Retina (tissue), 1 donor: ENCODE results near the gene TLCD3B.
"Not testable (repeated sequence)": the region's sequence is repeated elsewhere in the genome, so short reads cannot be mapped to it uniquely, and the experiment has no call there.

Experiments used
- DNase-seq: peaks from one replicate; pipeline ENCODE4 v3.0.0-alpha.2; 2016

Gene TLCD3B

DNA sequence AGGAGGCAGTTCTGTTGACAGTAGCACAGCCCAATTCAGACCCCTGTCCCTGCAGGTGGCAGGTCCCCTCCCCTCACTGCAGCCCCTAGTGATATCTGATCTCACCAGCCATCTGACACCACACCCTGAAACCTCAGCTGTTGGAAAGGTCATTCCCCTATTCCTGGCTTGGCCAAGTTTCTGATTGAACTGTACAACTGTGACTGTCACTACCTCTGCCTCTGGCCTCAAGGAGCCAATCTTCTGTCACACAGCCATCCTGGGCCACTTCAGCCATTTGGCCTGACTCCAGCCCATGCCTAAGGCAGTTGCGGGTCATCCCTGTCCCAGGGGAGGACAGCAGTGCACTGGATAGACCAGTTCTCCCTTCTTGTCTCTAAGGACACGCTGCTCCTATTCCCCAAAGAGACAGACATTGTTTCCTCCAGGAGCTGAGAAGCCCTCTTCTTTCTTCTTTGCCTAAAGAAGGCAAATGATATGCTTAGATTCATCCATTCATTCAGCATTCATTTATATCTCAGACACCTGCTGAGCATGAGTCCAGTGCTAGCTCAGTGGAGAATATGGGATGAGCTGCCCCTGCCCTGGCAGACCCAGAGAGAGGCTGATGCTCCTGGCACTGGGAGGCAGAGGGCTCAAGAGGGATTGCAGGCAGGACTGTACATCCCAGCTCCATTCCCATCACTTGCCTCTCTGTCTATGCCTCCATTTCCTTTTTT, 29.9 kb upstream of the TLCD3B start:
- no peak for DNase-seq

DNA sequence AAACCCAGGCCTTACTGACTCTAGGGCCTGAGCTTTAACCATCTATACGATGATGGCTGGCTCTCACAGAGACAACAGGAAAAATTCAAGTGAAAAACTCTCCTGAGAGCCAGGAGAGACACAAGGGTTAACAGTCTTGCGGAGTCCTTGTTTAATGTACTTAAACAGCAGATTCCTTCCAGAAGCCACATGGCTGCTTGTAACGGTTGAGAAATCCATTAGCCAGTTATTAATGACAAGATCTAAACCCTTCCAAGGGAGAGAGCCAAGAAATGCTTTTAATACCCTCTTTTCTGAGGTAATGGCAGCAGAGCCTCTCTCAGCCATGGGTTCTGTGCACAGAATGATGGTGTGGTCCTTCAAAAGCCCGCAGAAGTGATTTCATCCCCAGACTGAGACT, 29.3 kb upstream of the TLCD3B start:
- no peak for DNase-seq

GRCh38 chr16:30054959-30055553, 24.0 kb upstream of the TLCD3B start:
- peak; percentile 55 for DNase-seq

GRCh38 chr16:30054451-30054850, 23.4 kb upstream of the TLCD3B start:
- no peak for DNase-seq

GRCh38 chr16:30053376-30054015, 22.4 kb upstream of the TLCD3B start:
- no peak for DNase-seq

DNA sequence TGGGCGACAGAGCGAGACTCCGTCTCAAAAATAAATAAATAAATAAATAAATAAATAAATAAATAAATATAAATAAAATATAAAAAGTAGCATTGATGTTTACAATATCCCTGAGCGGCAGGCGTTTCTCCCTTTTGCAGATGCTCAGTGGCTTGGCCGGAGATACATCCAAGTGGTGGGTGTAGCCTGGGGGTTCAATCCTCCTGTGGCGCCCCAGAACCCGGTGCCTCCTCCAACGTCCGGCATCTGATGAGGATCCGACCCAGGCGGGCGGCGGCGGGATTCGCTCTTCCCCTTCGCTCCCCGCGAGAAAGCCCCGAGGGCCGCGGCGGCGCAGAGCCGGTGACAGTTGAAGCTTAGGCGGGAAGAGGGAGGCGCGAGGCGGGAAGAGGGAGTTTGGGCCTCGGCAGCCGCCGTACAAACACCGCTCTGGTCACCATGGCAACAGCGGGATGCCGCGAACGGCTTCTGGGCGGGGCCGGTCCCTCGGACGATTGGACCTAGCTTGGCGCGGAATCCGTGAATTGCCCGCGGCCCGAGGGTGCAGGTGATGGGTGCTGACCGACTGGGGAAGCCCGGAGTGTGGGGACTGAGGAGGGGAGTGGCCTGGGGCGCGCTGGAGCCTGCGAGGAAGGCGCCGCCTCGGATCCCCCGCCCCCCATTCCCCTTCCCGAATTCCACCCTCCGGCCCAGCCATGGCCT, 21.8 kb upstream of the TLCD3B start:
- peak; percentile 99 for DNase-seq

DNA sequence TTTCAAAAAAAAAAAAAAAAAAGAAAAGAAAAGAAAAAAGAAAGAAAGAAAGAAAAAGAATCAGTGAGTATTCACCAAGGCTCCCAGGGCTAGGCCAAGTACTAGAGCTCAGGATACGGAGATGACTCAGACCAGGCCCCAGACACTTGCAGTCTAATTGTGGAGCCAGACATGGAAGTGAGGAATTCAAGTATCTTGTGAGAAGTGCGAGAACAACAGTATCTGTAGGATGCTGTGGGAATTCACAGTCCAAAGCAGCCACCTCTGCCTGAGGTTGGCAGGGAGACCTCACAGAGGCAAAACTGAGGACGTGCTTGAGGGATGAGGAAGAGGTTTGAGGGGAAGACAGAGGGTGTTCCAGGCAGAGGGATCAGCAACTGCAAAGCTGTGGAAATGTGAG, 20.4 kb upstream of the TLCD3B start:
- DNase-seq, result no peak

- DNase-seq, result no peak
Observed at GRCh38 chr16:30049871-30050270, 18.8 kb upstream of the TLCD3B start.

- no peak for DNase-seq
Observed at GRCh38 chr16:30046588-30046987, 15.5 kb upstream of the TLCD3B start.

DNA sequence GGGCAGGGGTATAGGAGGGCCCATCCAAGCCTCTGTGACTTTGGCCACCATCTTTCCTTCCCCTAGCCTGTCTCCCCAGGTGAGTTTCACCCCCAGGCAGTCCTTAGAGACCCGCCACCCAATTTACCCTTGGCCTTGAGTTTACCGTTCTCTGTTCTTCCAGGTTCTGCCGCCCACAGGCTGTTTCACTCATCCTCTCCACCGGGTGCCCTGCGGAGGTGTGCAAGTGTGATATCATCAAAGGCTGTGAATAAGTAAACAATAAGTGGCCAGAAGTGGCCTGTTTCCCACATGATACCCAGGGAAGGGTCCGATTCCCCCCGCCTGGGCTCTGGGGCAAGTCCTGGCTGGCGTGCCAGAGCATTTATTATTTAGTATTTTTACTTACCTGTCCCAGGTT, 15.1 kb upstream of the TLCD3B start:
- DNase-seq, result no peak

GRCh38 chr16:30041841-30042240, 10.8 kb upstream of the TLCD3B start:
- DNase-seq, result peak; percentile 15

GRCh38 chr16:30040690-30041089, 9.6 kb upstream of the TLCD3B start:
- not testable (repeated sequence) for DNase-seq

DNA sequence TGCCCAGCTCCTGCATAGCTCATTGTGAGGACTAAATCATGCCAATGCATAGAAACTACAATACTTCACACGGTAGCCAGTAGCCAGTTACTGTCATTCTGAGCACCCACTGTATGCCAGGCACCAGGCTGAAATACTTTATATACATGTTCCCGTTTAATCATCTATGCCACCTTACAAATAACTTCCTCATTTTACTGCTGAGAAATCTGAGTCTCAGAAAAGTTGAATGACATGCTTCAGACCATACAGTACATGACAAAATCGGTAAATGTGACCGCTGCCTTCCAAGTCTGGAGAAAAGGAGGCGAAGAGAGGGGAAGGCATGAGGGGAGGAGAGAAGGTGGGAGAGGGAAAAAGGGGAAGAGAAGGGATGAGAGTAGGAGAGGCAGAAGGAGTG, 9.2 kb upstream of the TLCD3B start:
- DNase-seq, result no peak

DNA sequence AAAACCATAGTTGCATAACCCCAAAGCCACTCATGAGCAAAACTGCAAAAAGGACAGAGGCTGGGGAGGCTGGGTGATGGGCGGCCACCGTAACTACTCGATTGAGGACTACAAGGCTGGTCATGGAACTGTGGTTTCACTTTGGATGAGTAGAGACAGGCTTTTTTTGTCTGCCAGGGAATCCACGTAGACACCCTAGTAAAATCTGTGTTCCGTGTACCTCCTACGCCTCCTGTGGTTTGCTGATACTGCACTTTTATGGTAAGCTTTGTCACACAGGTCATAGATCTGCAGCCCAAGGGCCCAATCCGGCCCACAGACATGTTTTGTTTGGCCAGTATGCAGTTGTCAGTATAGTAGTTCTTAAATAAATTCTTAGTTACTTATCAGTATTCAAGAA, 2.2 kb upstream of the TLCD3B start:
- no peak for DNase-seq

DNA sequence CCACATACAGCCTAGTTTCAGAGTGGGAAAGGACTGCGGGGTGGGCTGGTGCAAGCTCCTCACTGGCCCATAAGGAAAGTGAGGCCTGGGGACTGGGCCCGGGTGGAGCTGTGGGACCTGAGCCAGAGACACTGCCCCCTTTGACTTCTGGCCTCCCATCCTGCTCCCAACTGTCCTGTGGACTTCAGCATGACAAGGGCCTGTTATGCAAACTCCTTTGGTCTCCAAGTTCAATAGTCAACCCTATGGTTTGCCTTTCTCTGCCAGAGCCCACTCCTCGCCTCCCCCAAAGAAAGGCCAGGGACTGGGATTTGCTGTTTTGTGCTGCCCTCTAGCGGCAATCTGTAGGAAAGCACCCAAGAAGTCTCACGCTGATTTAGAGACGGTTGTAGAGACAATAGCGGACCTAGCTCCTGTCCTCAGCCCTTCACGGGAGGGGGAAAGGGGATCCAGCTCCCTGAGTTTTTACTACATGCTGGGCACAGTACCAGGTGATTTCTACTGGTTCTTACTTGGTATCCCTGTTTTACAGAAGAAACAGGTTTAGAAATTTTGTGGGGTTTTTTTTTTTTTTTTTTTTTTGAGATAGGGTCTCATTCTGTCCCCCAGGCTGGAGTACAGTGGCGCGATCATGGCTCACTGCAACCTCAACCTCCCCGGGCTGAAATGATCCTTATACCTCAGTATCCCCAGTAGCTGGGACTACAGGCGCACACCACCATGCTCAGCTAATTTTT, 1.2 kb upstream of the TLCD3B start:
- peak; percentile 88 for DNase-seq

DNA sequence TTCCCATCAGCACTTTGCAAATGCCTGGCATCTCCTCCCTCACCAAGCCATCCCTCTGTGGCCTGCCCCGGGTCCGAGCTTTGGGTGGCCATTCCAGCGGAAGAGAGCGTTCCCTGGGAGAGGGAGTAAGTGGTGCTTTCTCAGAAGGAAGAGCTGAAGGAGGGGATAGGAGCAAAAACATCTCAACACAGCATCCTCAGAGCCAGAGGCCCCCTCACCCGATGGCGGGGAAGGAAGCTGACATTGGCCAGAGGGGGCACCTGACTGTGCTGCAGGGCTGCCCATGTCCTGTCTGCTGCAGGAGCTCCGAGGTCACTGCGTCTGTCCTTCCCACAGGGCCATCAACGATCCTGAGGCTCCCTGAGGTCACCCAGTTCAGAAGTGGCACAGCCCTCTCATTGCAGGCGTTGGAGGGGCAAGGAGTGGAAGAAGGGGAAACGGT, 427 bp upstream of the TLCD3B start:
- no peak for DNase-seq

GRCh38 chr16:30030011-30030685, 923 bp downstream of the TLCD3B start:
- no peak for DNase-seq

- DNase-seq, result peak; percentile 52
Observed at GRCh38 chr16:30028438-30029076, 2.5 kb downstream of the TLCD3B start.

GRCh38 chr16:30027588-30028437, 3.3 kb downstream of the TLCD3B start:
- no peak for DNase-seq

- no peak for DNase-seq
Observed at GRCh38 chr16:30026449-30026848, 4.6 kb downstream of the TLCD3B start.

- DNase-seq, result no peak
Observed at GRCh38 chr16:30025574-30025973, 5.5 kb downstream of the TLCD3B start.
